ENCODE measurements around the gene TRPM6.

The TRPM6 gene

GRCh38 chr9:74711341-74711740, 176.4 kb downstream of the TRPM6 start:
- Histone ChIP-seq H3K9me3 (no peaks in the 10 kb centered on the region), H3K4me1 (no peaks in the 10 kb centered on the region), H3K4me3 (ENCODE audit: low read depth, low read length) (no peak overlapping the region), H3K36me3 (no peaks in the 10 kb centered on the region), H3K27me3 (no peaks in the 10 kb centered on the region)
- TF ChIP-seq CTCF (IDR thresholded peaks at IDR 0.05; ENCODE audit: low read depth, low read length) = no peak
- DNase-seq = no peak

- Histone ChIP-seq H3K36me3 (no peaks in the 10 kb centered on the region), H3K27me3 (no peaks in the 10 kb centered on the region), H3K4me3 (ENCODE audit: low read depth, low read length) (no peak overlapping the region), H3K9me3 (no peaks in the 10 kb centered on the region), H3K4me1 (no peaks in the 10 kb centered on the region)
- DNase-seq = no peak
- TF ChIP-seq CTCF (IDR thresholded peaks at IDR 0.05; ENCODE audit: low read depth, low read length) = no peak
Observed at GRCh38 chr9:74697535-74697934, 190.2 kb downstream of the TRPM6 start.

- no peak for TF ChIP-seq CTCF (IDR thresholded peaks at IDR 0.05; ENCODE audit: low read depth, low read length)
- no peak for DNase-seq
- H3K36me3 ChIP-seq = no peaks in the 10 kb centered on the region
- H3K4me3 ChIP-seq (ENCODE audit: low read depth, low read length) = no peak overlapping the region
- H3K27me3 ChIP-seq = no peaks in the 10 kb centered on the region
- no peaks in the 10 kb centered on the region for H3K9me3 ChIP-seq
- H3K4me1 ChIP-seq = no peaks in the 10 kb centered on the region
Observed at GRCh38 chr9:74696520-74696919, 191.2 kb downstream of the TRPM6 start.

GRCh38 chr9:74691058-74691457, 196.7 kb downstream of the TRPM6 start:
- H3K4me3 ChIP-seq (ENCODE audit: low read depth, low read length) = no peak overlapping the region
- no peaks in the 10 kb centered on the region for H3K9me3 ChIP-seq
- no peaks in the 10 kb centered on the region for H3K36me3 ChIP-seq
- H3K27me3 ChIP-seq = no peaks in the 10 kb centered on the region
- DNase-seq = no peak
- TF ChIP-seq CTCF (IDR thresholded peaks at IDR 0.05; ENCODE audit: low read depth, low read length) = no peak
- H3K4me1 ChIP-seq = no peaks in the 10 kb centered on the region

GRCh38 chr9:74683322-74683721, 204.4 kb downstream of the TRPM6 start:
- no peak for DNase-seq
- Histone ChIP-seq H3K9me3 (no peaks in the 10 kb centered on the region), H3K4me1 (no peaks in the 10 kb centered on the region), H3K27me3 (no peaks in the 10 kb centered on the region), H3K4me3 (ENCODE audit: low read depth, low read length) (no peak overlapping the region), H3K36me3 (no peaks in the 10 kb centered on the region)
- no peak for TF ChIP-seq CTCF (IDR thresholded peaks at IDR 0.05; ENCODE audit: low read depth, low read length)

- Histone ChIP-seq H3K4me1 (no peaks in the 10 kb centered on the region), H3K9me3 (no peaks in the 10 kb centered on the region), H3K36me3 (no peaks in the 10 kb centered on the region), H3K4me3 (ENCODE audit: low read depth, low read length) (no peak overlapping the region), H3K27me3 (no peaks in the 10 kb centered on the region)
- TF ChIP-seq CTCF (IDR thresholded peaks at IDR 0.05; ENCODE audit: low read depth, low read length) = no peak
- no peak for DNase-seq
Observed at GRCh38 chr9:74681906-74682305, 205.8 kb downstream of the TRPM6 start.
